K562 (cell line): ENCODE data around the gene RARRES1.

Source experiments
- BRCA1 ChIP-seq, 2 experiments: fragments of 450-650 bp in 1 of 2; sonication (generic) in 1 of 2; formaldehyde crosslinking in 1 of 2; IDR thresholded peaks; 2 replicates each; pipeline versions ENCODE4 v1.5.0 to v1.6.1; 2017 to 2020; ENCODE audit warnings: mild to moderate bottlenecking in 1 of 2, missing genetic modification reagents in 1 of 2
- HNRNPL ChIP-seq: fragments of 200-400 bp; formaldehyde crosslinking; IDR thresholded peaks from 2 replicates; pipeline ENCODE4 v1.6.1; 2017; ENCODE audit warnings: low read depth, mild to moderate bottlenecking, low read length
- JUND ChIP-seq, 2 experiments: IDR thresholded peaks; 2 replicates in 1 of 2; 3 replicates in 1 of 2; pipeline ENCODE4 v1.6.1; 2011; ENCODE audit warnings: borderline replicate concordance in 2 of 2, low read depth in 2 of 2, low read length in 2 of 2, improper control_type of control experiment in 1 of 2, missing biosample characterization in 1 of 2, missing genetic modification characterization in 1 of 2, missing genetic modification reagents in 1 of 2
- NR2C2 ChIP-seq, 2 experiments: fragments of 200-800 bp in 1 of 2; sonication (Bioruptor generic) in 1 of 2; sonication (generic) in 1 of 2; formaldehyde crosslinking in 1 of 2; IDR thresholded peaks; 2 replicates each; pipeline versions ENCODE4 v1.6.1 to v1.8.0; 2016 to 2022; ENCODE audit warnings: mild to moderate bottlenecking in 1 of 2, missing compliant biosample characterization in 1 of 2, missing genetic modification characterization in 1 of 2, missing genetic modification reagents in 1 of 2
- PHB2 ChIP-seq: fragments of 450-650 bp; IDR thresholded peaks from 2 replicates; pipeline ENCODE4 v1.6.1; 2017; ENCODE audit warnings: low read depth
- SMC3 ChIP-seq: conservative IDR thresholded peaks from 2 replicates; pipeline ENCODE4 v1.6.1; 2011; ENCODE audit warnings: low read depth, low read length, improper control_type of control experiment; ENCODE audit not compliant: insufficient read depth
- SNRNP70 ChIP-seq: fragments of 200-400 bp; formaldehyde crosslinking; optimal IDR thresholded peaks from 2 replicates; pipeline ENCODE3; 2017; ENCODE audit warnings: low read depth, low read length
- SPI1 ChIP-seq: IDR thresholded peaks from 2 replicates; pipeline ENCODE4 v1.6.1; 2011; ENCODE audit warnings: low read depth, low read length, control low read depth, borderline replicate concordance
- THRA ChIP-seq: fragments of 450-650 bp; IDR thresholded peaks from 2 replicates; pipeline ENCODE4 v1.6.1; 2017; ENCODE audit warnings: mild to moderate bottlenecking, moderate library complexity
- ZNF175 ChIP-seq: fragments of 200-800 bp; sonication (Bioruptor generic); IDR thresholded peaks from 2 replicates; pipeline ENCODE4 v1.6.1; 2016; ENCODE audit warnings: low read depth, mild to moderate bottlenecking, missing genetic modification characterization, missing compliant biosample characterization
- TF ChIP-seq, protein P1 (sequence below), 3 experiments: IDR thresholded peaks in 2 of 3; conservative IDR thresholded peaks in 1 of 3; 2 replicates each; pipeline ENCODE4 v1.5.1; 2011 to 2012; ENCODE audit warnings: low read length in 3 of 3, mild to moderate bottlenecking in 3 of 3, control low read depth in 2 of 3, improper control_type of control experiment in 1 of 3, inconsistent platforms in 1 of 3, low read depth in 1 of 3, mixed read lengths in 1 of 3, moderate library complexity in 1 of 3; ENCODE audit not compliant: insufficient read depth in 2 of 3
- TF ChIP-seq, protein P2 (sequence below), 2 experiments: fragments of 450-650 bp; IDR thresholded peaks; 2 replicates each; pipeline ENCODE4 v1.6.1; 2018; ENCODE audit warnings: mild to moderate bottlenecking in 2 of 2, low read depth in 1 of 2; ENCODE audit not compliant: partially characterized antibody in 2 of 2

GRCh38 chr3:158718490-158719170 is 13.6 kb downstream of the RARRES1 start:
- no peak for TF ChIP-seq SMC3
- no peak for TF ChIP-seq THRA
- TF ChIP-seq, protein P1, sequence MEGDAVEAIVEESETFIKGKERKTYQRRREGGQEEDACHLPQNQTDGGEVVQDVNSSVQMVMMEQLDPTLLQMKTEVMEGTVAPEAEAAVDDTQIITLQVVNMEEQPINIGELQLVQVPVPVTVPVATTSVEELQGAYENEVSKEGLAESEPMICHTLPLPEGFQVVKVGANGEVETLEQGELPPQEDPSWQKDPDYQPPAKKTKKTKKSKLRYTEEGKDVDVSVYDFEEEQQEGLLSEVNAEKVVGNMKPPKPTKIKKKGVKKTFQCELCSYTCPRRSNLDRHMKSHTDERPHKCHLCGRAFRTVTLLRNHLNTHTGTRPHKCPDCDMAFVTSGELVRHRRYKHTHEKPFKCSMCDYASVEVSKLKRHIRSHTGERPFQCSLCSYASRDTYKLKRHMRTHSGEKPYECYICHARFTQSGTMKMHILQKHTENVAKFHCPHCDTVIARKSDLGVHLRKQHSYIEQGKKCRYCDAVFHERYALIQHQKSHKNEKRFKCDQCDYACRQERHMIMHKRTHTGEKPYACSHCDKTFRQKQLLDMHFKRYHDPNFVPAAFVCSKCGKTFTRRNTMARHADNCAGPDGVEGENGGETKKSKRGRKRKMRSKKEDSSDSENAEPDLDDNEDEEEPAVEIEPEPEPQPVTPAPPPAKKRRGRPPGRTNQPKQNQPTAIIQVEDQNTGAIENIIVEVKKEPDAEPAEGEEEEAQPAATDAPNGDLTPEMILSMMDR (IDR thresholded peaks at IDR 0.05 in 2 of 3, conservative IDR thresholded peaks at IDR 0.05 in 1 of 3; ENCODE audit: insufficient read depth in 2 of 3, low read depth in 1 of 3, low read length in 3 of 3): no peak
- no peak for TF ChIP-seq SPI1
- TF ChIP-seq JUND (IDR thresholded peaks at IDR 0.05; ENCODE audit: borderline replicate concordance, low read depth, low read length): no peak
- no peak for TF ChIP-seq JUND (tag; IDR thresholded peaks at IDR 0.05; ENCODE audit: borderline replicate concordance, low read depth, low read length)
- TF ChIP-seq NR2C2 (CRISPR knock-in tag; IDR thresholded peaks at IDR 0.05): no peak
- TF ChIP-seq NR2C2 (tag; IDR thresholded peaks at IDR 0.05): no peak
- no peak for TF ChIP-seq SNRNP70
- no peak for TF ChIP-seq HNRNPL
- TF ChIP-seq BRCA1 (IDR thresholded peaks at IDR 0.05): no peak
- no peak for TF ChIP-seq BRCA1 (CRISPR knock-in tag; IDR thresholded peaks at IDR 0.05)
- TF ChIP-seq, protein P2, sequence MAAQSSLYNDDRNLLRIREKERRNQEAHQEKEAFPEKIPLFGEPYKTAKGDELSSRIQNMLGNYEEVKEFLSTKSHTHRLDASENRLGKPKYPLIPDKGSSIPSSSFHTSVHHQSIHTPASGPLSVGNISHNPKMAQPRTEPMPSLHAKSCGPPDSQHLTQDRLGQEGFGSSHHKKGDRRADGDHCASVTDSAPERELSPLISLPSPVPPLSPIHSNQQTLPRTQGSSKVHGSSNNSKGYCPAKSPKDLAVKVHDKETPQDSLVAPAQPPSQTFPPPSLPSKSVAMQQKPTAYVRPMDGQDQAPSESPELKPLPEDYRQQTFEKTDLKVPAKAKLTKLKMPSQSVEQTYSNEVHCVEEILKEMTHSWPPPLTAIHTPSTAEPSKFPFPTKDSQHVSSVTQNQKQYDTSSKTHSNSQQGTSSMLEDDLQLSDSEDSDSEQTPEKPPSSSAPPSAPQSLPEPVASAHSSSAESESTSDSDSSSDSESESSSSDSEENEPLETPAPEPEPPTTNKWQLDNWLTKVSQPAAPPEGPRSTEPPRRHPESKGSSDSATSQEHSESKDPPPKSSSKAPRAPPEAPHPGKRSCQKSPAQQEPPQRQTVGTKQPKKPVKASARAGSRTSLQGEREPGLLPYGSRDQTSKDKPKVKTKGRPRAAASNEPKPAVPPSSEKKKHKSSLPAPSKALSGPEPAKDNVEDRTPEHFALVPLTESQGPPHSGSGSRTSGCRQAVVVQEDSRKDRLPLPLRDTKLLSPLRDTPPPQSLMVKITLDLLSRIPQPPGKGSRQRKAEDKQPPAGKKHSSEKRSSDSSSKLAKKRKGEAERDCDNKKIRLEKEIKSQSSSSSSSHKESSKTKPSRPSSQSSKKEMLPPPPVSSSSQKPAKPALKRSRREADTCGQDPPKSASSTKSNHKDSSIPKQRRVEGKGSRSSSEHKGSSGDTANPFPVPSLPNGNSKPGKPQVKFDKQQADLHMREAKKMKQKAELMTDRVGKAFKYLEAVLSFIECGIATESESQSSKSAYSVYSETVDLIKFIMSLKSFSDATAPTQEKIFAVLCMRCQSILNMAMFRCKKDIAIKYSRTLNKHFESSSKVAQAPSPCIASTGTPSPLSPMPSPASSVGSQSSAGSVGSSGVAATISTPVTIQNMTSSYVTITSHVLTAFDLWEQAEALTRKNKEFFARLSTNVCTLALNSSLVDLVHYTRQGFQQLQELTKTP (IDR thresholded peaks at IDR 0.05; ENCODE audit: low read depth in 1 of 2, partially characterized antibody in 2 of 2): no peak
- no peak for TF ChIP-seq ZNF175 (CRISPR knock-in tag)
- no peak for TF ChIP-seq PHB2
